GM18870 (cell line): ENCODE results near the gene DHX38.

Experiments
- ATAC-seq: cut with Tn5 transposase; IDR thresholded peaks from one replicate; pipeline ENCODE4 v1.9.1; 2021; ENCODE audit warnings: moderate library complexity; ENCODE audit not compliant: unreplicated experiment

The DHX38 gene

DNA sequence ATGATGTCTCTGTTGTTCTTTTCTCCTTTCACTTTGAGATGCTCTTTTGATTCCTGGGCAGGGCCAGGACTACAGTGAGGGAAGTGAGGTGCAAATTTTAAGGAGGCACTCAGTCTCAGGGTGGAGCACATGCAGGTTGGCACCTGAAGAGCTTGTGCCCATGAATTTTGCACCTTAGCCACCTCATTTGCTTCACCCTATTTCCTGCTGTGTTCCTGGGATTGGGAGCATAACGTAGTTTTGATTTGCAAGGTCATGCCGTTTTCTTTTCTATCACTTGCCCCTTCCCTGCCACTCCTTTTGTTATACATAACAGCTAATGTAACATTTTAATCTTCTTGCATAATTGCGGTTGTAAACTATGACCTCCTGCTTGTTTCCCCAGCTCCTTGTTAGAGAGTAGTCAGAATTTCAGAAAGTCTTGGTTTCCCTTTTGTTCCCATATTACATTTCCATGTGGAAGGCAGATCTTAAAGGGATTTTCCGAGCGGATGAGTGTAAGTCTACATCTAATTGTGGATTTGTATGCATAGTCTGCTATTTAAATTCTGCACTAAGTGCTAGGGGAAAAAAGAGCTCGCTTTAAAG, 68.6 kb downstream of the DHX38 start:
- ATAC-seq = no peak
